GM21717 (cell line): ENCODE data around the gene EHHADH.

Experiments
- ATAC-seq: cut with Tn5 transposase; IDR thresholded peaks from one replicate; pipeline ENCODE4 v1.9.1; 2021; ENCODE audit warnings: mild to moderate bottlenecking, moderate library complexity; ENCODE audit not compliant: unreplicated experiment

The EHHADH gene

DNA sequence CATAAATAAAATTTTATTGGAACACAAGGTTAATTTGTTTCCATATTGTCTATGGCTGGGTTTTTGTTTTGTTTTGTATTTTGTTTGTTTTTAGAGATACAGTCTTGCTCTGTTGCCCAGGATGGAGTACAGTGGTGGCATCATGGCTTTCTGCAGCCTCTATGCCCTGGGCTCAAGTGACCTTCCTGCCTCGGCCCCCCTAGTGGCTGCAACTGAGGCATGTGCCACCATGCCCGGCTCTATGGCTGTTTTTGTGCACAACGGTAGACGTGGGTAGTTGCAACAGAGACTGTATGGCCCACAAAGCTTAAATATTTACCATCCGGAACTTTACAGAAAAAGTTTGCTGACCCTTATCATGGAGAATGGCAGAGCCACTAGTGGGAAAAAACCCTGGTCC, 54.2 kb downstream of the EHHADH start:
- no peak for ATAC-seq

DNA sequence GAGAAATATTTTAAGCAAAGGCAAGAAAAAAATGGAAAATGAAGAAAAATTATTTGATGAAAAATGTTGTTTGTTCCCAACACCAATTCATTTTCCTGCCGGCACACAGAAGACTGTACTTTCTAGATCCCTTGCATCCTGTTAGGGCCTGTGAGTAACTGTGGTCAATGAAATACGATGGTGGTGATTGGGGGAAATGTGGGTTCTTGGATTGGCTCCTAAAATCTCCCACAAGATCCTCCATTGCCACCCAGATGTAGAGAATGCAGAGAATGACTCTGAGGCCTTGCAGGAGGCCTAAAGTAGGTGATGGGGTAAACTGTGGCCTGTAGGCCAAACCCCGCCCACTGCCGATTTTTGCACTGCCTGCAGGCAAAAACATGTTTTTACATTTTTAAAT, 54.6 kb downstream of the EHHADH start:
- ATAC-seq = no peak

DNA sequence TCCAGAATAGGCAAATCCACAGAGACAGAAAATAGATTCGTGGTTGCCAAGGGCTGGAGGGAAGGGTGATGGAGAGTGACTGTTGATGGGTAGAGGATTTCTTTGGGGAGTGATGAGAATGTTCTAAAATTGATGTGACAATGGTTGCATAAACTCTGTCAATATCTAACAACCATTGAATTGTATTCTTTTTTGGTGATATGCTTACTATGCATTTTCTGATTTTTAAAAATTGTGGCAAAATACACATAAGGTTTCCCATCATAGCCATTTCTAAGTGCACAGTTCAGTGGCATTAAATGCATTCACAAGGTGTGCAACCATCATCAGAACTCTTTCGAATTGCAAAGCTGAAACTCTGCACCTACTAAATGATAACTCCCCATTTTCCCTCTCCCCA, 56.8 kb downstream of the EHHADH start:
- no peak for ATAC-seq

DNA sequence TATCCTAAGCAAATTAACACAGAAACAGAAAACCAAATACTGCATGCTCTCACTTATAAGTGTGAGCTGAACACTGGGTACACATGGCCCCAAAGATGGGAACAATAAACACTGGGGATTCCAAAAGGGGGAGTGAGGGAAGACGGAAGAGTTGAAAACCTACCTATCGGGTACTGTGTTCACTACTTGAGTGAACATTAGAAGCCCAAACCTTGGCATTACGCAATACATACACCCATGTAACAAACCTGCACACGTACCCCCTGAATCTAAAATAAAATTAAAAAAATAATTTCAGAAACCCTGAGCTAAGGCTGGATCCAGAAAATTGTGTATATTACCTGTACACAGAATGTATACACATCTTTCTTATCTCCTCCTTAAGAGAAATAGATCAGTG, 58.2 kb downstream of the EHHADH start:
- ATAC-seq = no peak

DNA sequence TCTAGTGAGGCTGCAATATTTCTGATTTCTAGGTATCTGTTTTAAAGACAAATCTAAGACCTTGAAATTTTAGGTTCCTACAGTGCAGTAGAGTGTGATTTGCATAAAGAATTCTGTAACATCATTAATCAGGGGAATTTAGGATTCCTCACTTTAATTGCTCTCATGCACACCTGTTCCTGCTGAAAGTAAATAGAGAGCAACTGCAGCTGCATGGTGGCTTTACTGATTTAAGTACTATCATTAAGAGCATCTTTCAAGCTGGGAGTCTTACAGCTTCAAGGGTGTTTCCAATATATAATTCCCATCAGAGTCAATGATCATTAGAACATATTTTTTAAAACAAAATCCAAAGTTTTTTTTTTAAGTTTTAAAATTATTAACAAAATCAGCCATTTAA, 65.0 kb downstream of the EHHADH start:
- no peak for ATAC-seq

DNA sequence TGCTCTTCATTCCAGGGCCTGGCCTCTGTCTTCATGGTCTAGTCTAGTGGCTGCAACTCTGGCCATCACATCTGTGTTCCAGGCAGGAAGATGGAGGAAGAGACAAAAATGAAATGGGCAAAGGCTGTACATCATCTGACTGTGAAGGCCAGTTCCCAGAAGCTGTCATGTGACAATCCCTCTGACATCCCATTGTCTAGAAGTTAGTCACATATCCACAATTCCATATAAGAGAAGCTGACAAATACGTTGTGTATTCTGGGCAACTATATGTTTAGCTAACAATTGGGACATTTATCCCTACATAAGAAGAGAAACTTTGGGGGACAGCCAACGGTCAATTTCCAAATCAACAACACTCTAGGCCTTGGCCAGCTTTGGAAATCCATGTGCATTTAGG, 66.5 kb downstream of the EHHADH start:
- ATAC-seq = no peak

DNA sequence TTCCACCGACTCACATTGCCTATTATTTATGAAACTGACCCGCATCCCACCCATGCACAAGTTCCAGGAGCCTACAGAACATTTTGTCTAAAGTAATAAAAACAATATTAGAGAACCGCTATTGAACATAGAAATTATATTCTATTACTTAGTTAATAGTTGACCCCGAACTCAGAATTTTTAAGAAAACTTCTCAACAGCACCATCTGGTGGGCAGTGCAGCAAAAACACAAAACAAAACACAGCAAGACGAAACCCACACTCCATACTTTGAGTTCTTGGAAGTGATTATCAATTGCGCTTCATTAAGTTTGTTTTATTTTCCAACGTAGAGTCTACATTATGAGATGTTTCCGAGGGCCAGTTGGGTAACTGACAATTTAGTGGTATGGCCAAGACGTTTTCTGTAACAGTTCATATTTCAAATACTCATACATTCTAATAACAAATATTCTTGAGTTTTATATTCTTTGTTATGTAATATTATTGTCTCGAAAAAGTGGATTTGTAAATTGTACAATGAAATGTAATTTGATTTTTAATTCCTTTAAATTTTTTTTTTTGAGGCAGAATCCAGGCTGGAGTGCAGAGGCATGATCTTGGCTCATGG, 77.0 kb downstream of the EHHADH start:
- no peak for ATAC-seq

DNA sequence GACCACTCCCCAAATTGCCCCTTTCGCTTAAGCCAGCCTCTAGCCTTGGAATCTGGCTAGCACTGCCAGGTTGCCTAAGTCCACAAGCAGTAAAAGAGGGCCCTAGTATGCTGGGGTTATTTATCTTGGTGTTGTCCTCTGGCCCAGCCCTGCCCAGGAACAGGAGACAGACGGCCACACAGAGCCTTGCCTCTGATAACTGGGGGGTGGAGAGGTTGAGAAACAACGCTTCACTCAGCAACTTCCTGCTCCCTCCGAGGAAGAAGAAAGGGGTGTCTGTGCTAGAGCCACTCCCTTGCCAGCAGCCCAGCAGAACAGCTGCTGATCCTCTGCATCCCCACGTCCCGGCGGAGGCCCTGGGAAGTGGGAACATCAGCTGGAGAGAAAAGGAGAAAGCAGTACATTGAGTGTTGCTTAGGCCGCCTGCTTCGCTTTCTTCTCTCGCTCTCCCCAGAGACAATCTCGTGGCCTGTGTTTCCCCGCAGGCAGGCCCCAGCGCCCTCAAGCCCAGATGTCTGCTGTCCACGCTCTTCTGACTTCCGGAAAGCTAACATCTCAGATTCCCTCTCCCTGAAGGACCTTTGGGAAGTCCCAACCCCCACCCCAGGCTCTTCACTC, 78.4 kb downstream of the EHHADH start:
- peak; percentile 62 for ATAC-seq

DNA sequence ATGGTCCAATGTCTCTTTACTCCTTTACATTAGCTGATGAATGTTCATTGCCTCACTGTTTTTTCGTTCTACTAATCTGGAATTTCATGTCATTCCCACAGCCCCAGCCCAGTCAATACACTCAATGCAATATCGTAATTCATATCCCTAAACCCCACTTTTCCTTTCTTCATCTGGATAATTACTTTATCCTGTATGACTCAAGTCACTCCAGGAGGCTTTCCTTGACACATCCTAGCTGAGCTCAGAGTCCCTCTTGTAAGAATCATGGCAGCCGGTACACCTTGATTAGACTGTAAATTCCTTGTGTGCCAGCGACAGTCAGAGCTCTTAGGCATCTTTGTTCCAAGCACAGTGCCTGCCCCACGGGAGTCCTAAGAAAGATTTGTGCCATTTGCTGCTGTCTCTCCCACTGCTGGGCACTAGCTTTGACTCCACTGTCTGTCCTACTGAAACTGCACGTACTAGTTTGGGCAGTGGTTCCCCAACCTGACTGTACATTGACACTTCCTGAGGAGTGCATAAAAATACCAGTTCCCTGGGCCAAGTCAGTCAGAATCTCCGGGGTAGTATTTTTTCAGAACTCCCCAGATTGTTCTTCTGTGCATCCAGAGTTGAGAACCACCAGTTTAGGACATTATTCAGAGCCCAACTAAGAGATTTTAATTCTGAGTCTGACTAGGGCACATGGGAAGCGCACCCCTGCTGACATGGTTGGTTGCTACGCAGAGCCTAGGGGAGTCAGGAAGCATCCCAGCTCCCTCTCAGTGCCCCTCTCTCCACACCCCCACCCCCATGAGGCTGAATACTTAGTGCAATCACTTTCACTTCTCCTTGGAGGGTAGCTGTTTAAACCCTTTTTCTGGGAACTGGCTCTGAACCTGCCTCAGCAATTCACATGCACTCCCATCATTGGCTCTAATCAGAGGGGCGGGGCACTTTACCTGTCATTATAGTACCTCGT, 81.5 kb downstream of the EHHADH start:
- ATAC-seq = no peak

DNA sequence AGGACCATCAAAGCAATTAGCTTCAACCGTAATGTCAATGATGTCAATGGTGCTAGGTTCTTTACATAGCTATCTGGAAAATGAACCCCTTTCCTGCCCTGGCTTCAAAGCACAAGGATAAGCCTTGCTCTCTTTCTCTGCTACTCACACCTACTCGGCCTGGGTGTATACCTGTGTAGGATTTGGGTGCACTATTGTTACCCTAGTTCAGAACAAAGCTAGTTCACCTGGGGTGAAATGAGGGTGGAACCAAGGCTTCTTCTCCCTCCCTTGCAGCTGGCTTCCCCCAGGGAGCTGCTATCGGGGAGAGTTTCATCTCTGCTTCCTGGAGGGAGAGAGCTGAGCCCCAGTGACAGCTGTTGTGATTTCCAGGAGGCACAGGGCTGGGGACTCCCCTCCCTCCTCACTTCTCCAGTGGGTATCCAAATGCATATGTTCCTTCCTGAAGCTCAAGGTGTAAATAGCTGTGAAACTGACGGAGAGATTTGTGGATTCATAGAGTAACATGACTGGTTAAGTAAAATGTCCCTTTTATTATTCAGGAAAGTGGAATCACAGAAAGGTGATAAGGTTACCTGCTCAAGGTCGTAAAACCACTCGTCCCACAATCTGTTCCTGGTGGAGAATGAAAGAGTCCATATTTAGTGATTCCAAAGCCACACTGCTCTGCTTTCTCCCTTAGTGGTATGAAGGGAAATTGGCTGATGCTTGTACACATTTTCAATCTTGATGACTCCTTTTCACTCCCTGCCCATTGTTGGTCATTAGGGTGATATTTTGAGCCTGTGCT, 89.2 kb downstream of the EHHADH start:
- ATAC-seq = no peak

DNA sequence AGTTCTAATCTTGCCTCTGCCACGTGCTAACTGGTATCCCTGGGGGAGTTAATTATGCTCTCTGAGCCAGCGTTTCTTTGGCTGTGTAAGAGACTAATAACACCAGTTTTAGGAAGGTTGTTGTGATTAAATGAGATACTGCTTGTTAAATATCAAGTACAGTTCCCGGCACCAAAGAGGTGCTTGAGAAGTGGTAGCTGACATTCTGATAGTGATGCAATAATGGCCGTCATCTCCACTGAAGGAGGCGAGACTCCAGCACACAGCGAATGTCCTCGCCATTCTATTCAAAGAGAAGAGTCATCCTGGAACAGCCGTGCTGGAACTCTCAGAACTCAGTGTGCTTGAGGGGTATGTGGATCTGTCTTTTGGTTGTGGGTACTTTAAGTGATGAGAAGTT, 91.2 kb downstream of the EHHADH start:
- ATAC-seq = no peak

DNA sequence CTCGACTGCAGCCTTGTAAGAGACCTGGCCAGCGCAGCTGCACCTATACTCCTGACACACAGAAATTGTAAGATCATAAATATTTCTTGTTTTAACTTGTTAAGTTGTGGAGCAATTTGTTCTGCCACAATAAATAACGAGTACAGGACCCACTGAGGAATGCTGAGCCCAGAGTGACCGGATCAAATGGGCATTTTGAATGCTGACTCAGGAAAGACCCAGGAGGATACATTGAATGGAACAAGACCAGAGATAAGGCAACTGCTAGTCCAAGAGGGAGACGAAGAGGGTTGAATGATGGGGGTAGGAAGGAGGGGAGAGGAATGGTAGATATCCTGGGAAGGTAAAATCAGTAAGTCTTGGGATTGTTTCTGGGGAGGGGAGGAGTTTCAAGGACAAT, 92.1 kb downstream of the EHHADH start:
- no peak for ATAC-seq

DNA sequence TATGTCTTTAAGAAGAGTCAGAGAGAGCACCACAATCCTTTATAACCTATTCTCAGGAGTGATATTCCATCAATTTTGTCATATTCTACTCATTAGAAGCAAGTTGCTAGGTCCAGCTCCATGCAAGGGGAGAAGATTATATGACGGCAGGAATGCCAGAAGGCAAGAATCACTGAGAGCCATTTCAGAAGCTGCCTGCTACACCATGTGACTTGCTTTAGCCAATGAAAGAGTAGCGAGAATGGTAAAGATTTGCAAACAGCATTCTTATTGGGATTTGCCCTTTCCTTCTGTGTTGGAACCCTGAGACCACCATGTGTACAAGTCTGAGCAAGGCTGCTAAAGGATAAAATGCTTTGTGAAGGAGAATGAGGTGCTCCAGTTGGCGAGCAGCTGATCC, 96.5 kb downstream of the EHHADH start:
- no peak for ATAC-seq

DNA sequence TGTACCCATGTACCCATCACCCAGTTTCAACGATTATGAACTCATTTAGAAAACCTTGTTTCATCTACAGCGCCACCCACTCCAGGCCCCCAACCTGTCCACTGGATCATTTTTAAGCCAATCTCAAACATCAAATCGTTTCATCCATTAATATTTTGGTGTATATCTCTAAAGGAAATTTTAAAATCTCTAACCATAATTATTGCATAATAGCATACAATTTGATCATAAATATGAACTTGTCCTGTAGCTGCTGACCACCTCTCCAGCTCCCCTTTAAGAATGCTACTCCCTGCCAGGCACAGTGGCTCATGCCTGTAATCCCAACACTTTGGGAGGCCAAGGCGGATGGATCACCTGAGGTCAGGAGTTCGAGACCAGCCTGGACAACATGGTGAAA, 98.2 kb downstream of the EHHADH start:
- ATAC-seq = no peak

DNA sequence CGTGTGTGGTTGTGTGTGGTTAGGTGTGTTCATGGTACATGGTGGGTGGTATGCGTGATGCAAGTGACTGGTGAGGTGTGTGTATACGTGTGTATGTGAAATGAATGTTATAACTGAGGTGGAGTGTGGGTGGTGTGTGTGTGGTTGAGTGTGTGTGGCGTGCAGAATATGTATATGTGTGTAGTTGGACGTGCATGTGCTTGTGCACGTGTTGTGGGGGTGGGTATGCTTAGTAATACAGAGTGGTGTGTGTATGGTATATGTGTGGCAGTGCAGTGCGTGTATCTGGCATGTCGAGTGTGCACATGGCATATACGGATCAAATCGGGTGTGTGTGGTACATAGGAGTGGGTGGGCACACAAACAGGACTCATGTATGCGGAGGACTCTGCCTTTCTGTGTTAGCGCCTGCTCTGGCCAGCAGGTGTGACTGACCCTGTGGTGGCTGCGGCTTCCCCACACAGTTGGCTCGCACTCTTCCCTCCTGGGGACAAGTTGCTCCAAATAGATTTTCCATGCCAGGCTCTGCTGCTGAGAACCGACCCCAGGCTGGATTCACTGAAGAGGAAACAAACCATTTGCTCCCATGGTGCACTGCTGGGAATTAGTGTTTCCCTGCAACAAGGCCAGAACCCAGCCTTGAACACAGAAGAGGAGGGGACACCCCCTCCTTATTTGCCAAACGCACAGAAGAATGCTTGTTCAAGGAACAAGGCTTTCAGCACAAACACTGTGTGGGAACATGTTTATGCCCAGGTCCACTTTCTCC, 99.8 kb downstream of the EHHADH start:
- ATAC-seq = no peak

DNA sequence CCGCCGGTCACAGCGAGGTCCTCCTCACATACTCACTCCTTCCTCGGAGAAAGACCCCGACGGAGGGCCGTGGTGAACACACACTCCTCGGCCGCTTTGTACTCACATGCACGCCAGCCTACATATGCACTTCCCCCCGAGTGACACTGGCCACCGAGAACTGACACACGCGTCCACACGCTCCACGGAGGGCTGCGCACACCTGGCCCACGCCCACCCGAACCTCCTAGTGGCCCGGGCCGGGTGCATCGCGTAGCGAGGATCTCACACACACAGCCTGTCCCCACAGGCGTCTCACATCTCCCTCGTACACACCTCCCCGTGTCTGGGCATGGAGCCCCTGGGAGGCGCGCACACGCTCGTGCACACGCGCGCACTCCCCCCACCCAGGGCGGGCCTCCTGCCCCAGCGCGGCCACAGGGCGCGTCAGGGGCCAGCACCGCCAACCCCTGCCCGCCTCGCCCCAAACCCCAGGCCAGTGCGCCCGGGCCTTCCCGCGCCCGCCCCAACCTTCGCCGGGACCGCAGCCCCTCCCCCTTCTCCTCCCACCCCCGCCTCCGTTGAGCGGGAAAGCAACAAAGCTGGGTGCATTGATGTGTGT, 100.6 kb downstream of the EHHADH start:
- ATAC-seq = no peak

DNA sequence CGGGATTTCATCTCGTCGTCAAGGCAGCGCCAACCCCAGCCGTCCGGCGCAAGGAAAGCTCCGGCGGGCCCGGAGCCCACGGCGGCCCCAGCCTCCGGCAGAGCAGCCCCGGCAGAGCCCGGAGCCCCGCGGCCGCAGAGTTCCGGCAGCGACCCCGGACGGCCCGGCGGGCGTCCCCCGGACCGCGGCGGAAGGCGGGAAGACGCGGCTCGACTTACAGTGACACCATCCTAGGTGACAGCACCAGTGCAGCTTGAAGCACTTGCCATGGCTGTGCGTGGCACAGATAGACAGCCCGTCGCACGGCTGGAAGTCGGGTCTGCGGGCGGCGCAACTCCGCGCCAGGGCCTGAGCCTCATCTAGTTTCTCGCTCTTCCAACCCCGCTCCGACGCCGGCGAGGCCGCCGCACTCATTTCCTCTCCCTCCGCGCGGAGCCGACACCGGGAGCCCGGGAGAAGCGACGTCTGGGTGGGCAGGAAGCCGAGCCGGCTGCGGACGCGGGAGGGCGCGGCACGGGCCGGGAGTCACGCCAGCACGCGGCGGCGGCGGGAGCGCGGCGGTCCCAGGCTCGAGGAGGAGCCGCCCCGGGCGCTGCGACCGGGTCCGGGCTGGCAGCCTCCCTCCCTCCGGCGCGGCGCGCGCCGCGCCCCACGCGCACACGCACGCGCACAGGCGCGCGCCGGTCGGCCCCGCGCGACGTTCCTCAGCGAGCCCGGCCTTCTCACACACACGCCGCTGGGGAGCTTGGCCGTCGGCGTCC, 101.3 kb downstream of the EHHADH start, which contains the start of gene C3orf70:
Gene C3orf70 (minus strand): TSS at position 651 of the 761 bp plus-strand sequence. CDS start 237 bp downstream, at position 414.
- no peak for ATAC-seq

DNA sequence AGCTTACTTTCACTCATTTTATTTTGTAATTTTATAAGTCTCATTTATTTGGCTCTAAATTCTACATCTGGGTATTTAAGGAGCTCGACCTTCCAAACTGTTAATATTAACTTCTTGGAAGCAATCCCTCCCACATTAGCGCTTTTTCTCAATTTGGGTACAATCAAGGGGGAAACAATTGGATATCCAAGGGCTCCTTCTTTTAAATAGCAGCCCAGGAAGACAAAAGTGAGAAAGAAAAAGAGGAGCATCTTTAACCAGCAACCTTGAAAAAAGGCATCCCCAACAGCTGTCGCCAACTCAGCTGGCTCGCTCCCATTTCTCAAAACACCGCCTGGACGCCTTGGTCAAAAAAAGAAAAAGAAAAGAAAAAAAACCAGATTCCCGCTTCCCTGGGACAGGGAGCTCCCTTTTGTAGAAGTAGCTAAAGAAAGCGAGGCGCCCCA, 101.9 kb downstream of the EHHADH start:
- ATAC-seq = no peak
